PFSK-1 (cell line): Measurements from ENCODE around the gene DDX10.

Experiments used
- FOXP2 ChIP-seq: optimal IDR thresholded peaks from 2 replicates; pipeline ENCODE3; 2011; ENCODE audit warnings: borderline replicate concordance, control low read depth, inconsistent platforms; ENCODE audit not compliant: insufficient read depth; ENCODE audit errors: extremely low read length, extremely low read depth
- POLR2AphosphoS5 ChIP-seq: IDR thresholded peaks from 2 replicates; pipeline ENCODE4 v1.6.1; 2012; ENCODE audit warnings: low read depth, mild to moderate bottlenecking, control low read depth, low read length, moderate library complexity
- REST ChIP-seq, 2 experiments: IDR thresholded peaks; 2 replicates each; pipeline versions ENCODE4 v1.6.1 to v1.8.0; 2011 to 2012; ENCODE audit warnings: low read depth in 2 of 2, low read length in 2 of 2, control low read depth in 1 of 2, inconsistent platforms in 1 of 2, mild to moderate bottlenecking in 1 of 2, moderate library complexity in 1 of 2; ENCODE audit not compliant: insufficient read depth in 1 of 2
- SIN3A ChIP-seq: IDR thresholded peaks from 2 replicates; pipeline ENCODE4 v1.6.1; 2012; ENCODE audit warnings: mild to moderate bottlenecking, low read length, moderate library complexity, borderline replicate concordance; ENCODE audit not compliant: insufficient read depth
- TAF1 ChIP-seq: IDR thresholded peaks from 2 replicates; pipeline ENCODE4 v1.6.1; 2012; ENCODE audit warnings: low read length, control low read depth, borderline replicate concordance; ENCODE audit not compliant: insufficient read depth

GRCh38 chr11:108797578-108798100 lies 132.8 kb downstream of the DDX10 start:
- TF ChIP-seq SIN3A: no peak
- TF ChIP-seq POLR2AphosphoS5: no peak
- no peak for TF ChIP-seq TAF1
- no peak for TF ChIP-seq REST (IDR thresholded peaks at IDR 0.05; ENCODE audit: insufficient read depth in 1 of 2, low read depth in 2 of 2, low read length in 2 of 2)
- no peak for TF ChIP-seq FOXP2
